HepG2 (cell line): ENCODE results near the gene UQCC2. TPM values are rescaled to one million over a fixed set of nuclear protein-coding genes. Genes with fewer than 3 reads are reported as not detected.

Experiments used
- ISL2 ChIP-seq: sonication (generic); formaldehyde crosslinking; IDR thresholded peaks from 2 replicates; pipeline ENCODE4 v1.5.0; 2020; ENCODE audit warnings: missing genetic modification reagents
- NAIF1 ChIP-seq: sonication (generic); formaldehyde crosslinking; IDR thresholded peaks from 2 replicates; pipeline ENCODE4 v1.5.0; 2020; ENCODE audit warnings: mild to moderate bottlenecking, missing genetic modification reagents, borderline replicate concordance
- NR2F1 ChIP-seq, 2 experiments: fragments of 450-650 bp in 1 of 2; formaldehyde crosslinking in 1 of 2; IDR thresholded peaks; 2 replicates each; pipeline versions ENCODE4 v1.5.0 to v1.6.1; 2016 to 2020; ENCODE audit warnings: mild to moderate bottlenecking in 1 of 2, missing compliant biosample characterization in 1 of 2, missing genetic modification reagents in 1 of 2, moderate library complexity in 1 of 2
- RARA ChIP-seq: IDR thresholded peaks from 2 replicates; pipeline ENCODE4 v1.6.1; 2016; ENCODE audit warnings: missing genetic modification reagents, missing compliant biosample characterization
- RXRA ChIP-seq: sonication (generic); formaldehyde crosslinking; IDR thresholded peaks from 2 replicates; pipeline ENCODE4 v1.5.1; 2020; ENCODE audit warnings: missing genetic modification reagents
- ZNF136 ChIP-seq: sonication (generic); formaldehyde crosslinking; IDR thresholded peaks from 2 replicates; pipeline ENCODE4 v1.8.1; 2022; ENCODE audit warnings: low read depth, mild to moderate bottlenecking, moderate library complexity, missing genetic modification reagents
- ZNF225 ChIP-seq: sonication (generic); formaldehyde crosslinking; IDR thresholded peaks from 2 replicates; pipeline ENCODE4 v1.4.0; 2020; ENCODE audit warnings: mild to moderate bottlenecking, missing genetic modification reagents
- ZSCAN20 ChIP-seq: sonication (generic); formaldehyde crosslinking; IDR thresholded peaks from 2 replicates; pipeline ENCODE4 v1.4.0; 2020; ENCODE audit warnings: missing genetic modification reagents, mild to moderate bottlenecking, borderline replicate concordance
- ZSCAN30 ChIP-seq: sonication (generic); formaldehyde crosslinking; IDR thresholded peaks from 2 replicates; pipeline ENCODE4 v1.5.0; 2020; ENCODE audit warnings: mild to moderate bottlenecking, missing genetic modification reagents
- polyA plus RNA-seq, 8 experiments: library from polyadenylated mRNA; depleted of rRNA in 3 of 8; stranded (reverse) in 7 of 8; unstranded in 1 of 8; fragments of >200 nt; fragmentation: Illumina TruSeq in 4 of 8; extraction: Trizol in 4 of 8; gene quantifications; 2 replicates each; pipeline versions ENCODE4 v1.2.1 to v1.2.3, GENCODE V29; 2011 to 2016; ENCODE audit warnings: low read depth in 4 of 8, missing spikeins in 1 of 8, mixed read lengths in 1 of 8; ENCODE audit not compliant: insufficient read depth in 1 of 8
- total RNA-seq, 5 experiments: library from RNA; depleted of rRNA; stranded (reverse); fragments of >200 nt; fragmentation: Illumina TruSeq; extraction: Trizol; gene quantifications; 2 replicates each; pipeline ENCODE4 v1.2.3, GENCODE V29; 2016; ENCODE audit warnings: low read depth in 1 of 5
- TF ChIP-seq, protein P1 (sequence below): sonication (generic); formaldehyde crosslinking; IDR thresholded peaks from 2 replicates; pipeline ENCODE4 v1.5.1; 2020; ENCODE audit warnings: mild to moderate bottlenecking, missing genetic modification reagents, borderline replicate concordance
- TF ChIP-seq, protein P2 (sequence below): sonication (generic); formaldehyde crosslinking; IDR thresholded peaks from 2 replicates; pipeline ENCODE4 v1.4.0; 2020; ENCODE audit warnings: mild to moderate bottlenecking, missing genetic modification reagents
- TF ChIP-seq, protein P3 (sequence below): sonication (generic); formaldehyde crosslinking; IDR thresholded peaks from 2 replicates; pipeline ENCODE4 v1.4.0; 2020; ENCODE audit warnings: low read depth, mild to moderate bottlenecking, missing genetic modification reagents
- TF ChIP-seq, protein P4 (sequence below): sonication (generic); IDR thresholded peaks from 2 replicates; pipeline ENCODE4 v1.6.1; 2016; ENCODE audit warnings: low read depth, borderline replicate concordance

Gene UQCC2
- total and polyA plus RNA-seq, 2 of the 13 experiments (the other 11 are each of a cell fraction or from before 2014, with no cell fraction given): 82.4 to 238 TPM

DNA sequence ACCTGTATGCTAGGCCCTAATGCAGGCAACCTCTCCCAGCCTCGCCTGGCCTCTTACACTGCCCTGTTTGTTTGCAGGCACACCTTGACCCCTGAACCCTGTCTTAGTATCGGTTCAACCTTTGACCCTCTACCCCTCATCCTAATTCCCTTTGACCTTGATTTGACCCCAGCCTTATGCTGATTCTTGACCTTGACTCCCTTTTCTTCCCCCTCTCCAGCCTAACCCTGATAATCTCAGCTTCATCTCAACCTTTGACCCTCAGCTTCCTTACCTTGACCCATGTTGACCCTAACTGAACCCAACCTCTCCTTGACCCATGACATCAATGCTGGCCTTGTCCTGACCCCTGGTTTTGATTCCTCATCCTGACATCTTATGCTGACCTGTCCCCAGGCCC, 33.8 kb downstream of the UQCC2 start (continued):
- TF ChIP-seq, protein P1, sequence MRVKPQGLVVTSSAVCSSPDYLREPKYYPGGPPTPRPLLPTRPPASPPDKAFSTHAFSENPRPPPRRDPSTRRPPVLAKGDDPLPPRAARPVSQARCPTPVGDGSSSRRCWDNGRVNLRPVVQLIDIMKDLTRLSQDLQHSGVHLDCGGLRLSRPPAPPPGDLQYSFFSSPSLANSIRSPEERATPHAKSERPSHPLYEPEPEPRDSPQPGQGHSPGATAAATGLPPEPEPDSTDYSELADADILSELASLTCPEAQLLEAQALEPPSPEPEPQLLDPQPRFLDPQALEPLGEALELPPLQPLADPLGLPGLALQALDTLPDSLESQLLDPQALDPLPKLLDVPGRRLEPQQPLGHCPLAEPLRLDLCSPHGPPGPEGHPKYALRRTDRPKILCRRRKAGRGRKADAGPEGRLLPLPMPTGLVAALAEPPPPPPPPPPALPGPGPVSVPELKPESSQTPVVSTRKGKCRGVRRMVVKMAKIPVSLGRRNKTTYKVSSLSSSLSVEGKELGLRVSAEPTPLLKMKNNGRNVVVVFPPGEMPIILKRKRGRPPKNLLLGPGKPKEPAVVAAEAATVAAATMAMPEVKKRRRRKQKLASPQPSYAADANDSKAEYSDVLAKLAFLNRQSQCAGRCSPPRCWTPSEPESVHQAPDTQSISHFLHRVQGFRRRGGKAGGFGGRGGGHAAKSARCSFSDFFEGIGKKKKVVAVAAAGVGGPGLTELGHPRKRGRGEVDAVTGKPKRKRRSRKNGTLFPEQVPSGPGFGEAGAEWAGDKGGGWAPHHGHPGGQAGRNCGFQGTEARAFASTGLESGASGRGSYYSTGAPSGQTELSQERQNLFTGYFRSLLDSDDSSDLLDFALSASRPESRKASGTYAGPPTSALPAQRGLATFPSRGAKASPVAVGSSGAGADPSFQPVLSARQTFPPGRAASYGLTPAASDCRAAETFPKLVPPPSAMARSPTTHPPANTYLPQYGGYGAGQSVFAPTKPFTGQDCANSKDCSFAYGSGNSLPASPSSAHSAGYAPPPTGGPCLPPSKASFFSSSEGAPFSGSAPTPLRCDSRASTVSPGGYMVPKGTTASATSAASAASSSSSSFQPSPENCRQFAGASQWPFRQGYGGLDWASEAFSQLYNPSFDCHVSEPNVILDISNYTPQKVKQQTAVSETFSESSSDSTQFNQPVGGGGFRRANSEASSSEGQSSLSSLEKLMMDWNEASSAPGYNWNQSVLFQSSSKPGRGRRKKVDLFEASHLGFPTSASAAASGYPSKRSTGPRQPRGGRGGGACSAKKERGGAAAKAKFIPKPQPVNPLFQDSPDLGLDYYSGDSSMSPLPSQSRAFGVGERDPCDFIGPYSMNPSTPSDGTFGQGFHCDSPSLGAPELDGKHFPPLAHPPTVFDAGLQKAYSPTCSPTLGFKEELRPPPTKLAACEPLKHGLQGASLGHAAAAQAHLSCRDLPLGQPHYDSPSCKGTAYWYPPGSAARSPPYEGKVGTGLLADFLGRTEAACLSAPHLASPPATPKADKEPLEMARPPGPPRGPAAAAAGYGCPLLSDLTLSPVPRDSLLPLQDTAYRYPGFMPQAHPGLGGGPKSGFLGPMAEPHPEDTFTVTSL (CRISPR knock-in tag): no peak
- TF ChIP-seq, protein P2, sequence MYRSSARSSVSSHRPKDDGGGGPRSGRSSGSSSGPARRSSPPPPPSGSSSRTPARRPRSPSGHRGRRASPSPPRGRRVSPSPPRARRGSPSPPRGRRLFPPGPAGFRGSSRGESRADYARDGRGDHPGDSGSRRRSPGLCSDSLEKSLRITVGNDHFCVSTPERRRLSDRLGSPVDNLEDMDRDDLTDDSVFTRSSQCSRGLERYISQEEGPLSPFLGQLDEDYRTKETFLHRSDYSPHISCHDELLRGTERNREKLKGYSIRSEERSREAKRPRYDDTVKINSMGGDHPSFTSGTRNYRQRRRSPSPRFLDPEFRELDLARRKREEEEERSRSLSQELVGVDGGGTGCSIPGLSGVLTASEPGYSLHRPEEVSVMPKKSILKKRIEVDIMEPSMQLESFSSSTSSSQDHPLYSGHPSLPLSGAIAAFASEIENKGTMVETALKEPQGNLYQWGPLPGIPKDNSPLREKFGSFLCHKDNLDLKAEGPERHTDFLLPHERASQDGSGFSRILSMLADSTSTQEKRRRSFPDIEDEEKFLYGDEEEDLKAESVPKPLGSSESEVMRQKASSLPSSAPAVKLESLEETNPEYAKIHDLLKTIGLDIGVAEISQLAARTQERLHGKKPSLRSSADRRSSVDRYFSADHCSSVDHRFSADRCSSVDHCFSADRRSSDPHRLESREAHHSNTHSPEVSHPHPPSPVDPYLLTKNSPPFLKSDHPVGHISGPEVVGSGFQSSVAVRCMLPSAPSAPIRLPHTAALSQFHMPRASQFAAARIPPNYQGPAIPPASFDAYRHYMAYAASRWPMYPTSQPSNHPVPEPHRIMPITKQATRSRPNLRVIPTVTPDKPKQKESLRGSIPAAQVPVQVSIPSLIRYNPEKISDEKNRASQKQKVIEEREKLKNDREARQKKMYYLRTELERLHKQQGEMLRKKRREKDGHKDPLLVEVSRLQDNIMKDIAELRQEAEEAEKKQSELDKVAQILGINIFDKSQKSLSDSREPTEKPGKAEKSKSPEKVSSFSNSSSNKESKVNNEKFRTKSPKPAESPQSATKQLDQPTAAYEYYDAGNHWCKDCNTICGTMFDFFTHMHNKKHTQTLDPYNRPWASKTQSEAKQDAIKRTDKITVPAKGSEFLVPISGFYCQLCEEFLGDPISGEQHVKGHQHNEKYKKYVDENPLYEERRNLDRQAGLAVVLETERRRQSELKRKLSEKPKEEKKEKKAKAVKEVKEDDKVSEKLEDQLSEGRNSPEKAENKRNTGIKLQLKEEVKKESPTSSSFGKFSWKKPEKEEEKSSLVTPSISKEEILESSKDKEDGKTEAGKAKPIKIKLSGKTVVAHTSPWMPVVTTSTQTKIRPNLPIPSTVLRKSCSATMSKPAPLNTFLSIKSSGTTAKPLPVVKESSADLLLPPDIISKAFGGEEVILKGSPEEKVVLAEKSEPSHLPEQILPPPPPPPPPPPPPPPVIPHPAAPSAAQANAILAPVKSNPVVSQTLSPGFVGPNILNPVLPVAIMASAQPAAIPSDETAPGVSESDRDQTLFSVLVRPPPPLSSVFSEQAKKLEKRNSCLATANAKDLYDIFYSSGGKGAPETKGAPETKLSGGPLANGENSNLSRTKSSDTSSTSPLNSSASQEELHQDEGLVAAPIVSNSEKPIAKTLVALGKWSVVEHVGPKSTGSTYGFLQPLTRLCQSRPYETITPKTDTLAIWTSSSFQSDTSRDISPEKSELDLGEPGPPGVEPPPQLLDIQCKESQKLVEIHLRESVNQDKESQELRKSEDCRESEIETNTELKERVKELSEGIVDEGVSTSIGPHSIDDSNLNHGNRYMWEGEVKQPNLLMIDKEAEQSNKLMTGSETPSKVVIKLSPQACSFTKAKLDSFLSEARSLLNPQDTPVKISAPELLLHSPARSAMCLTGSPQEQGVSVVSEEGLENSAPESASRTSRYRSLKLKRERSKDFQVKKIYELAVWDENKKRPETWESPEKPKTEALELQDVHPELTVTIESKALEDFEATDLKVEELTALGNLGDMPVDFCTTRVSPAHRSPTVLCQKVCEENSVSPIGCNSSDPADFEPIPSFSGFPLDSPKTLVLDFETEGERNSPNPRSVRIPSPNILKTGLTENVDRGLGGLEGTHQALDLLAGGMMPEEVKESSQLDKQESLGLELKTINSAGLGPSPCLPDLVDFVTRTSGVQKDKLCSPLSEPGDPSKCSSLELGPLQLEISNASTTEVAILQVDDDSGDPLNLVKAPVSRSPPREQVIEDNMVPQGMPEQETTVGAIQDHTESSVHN (CRISPR knock-in tag): no peak
- TF ChIP-seq NR2F1 (CRISPR knock-in tag; IDR thresholded peaks at IDR 0.05): peak in 1 of 2 experiments; percentile 73; a peak in 2 of 4 replicates
- TF ChIP-seq, protein P3, sequence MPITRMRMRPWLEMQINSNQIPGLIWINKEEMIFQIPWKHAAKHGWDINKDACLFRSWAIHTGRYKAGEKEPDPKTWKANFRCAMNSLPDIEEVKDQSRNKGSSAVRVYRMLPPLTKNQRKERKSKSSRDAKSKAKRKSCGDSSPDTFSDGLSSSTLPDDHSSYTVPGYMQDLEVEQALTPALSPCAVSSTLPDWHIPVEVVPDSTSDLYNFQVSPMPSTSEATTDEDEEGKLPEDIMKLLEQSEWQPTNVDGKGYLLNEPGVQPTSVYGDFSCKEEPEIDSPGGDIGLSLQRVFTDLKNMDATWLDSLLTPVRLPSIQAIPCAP (CRISPR knock-in tag): no peak
- TF ChIP-seq RXRA (CRISPR knock-in tag): peak; percentile 5; the same call in 1 of the 2 replicates
- no peak for TF ChIP-seq NAIF1 (CRISPR knock-in tag)
- peak; percentile 56 for TF ChIP-seq RARA
- TF ChIP-seq ISL2 (CRISPR knock-in tag): no peak
- TF ChIP-seq ZSCAN30 (CRISPR knock-in tag): no peak
- TF ChIP-seq ZSCAN20 (CRISPR knock-in tag): no peak
- TF ChIP-seq ZNF225 (CRISPR knock-in tag): no peak
- no peak for TF ChIP-seq ZNF136
- TF ChIP-seq, protein P4, sequence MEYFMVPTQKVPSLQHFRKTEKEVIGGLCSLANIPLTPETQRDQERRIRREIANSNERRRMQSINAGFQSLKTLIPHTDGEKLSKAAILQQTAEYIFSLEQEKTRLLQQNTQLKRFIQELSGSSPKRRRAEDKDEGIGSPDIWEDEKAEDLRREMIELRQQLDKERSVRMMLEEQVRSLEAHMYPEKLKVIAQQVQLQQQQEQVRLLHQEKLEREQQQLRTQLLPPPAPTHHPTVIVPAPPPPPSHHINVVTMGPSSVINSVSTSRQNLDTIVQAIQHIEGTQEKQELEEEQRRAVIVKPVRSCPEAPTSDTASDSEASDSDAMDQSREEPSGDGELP: no peak
